ENCODE data around the gene SPACA6. TPM values are rescaled to one million over a fixed set of nuclear protein-coding genes. Genes with fewer than 3 reads are reported as not detected.

Gene SPACA6
- polyA plus RNA-seq, 1 donor (not counting 4 experiments of a cell fraction or from before 2014, with no cell fraction given), result 4.3 TPM

DNA sequence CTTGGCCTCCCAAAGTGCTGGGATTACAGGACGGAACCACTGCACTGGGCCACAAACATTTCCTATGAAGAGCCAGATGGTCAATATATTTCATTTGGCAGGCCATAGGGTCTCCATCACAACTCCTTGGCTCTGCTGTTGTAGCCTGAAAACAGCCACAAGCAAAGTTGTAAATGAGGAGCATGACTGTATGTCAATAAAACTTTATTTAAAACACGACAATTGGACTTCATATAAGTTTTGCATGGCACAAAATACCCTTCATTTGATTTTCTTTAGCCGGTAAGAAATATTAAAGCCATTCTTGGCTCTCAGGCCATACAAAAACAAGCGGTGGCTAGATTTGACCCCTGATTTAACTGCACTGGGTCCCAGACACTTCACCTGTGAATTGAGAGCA lies 61.6 kb downstream of the SPACA6 start:
- Histone ChIP-seq H3K9me3 (ENCODE audit: control insufficient read depth, low read depth, low read length) (no peaks in the 10 kb centered on the region), H3K4me2 (ENCODE audit: control insufficient read depth, extremely low read depth, insufficient read depth, low read depth, low read length) (no peak overlapping the region), H3K9me1 (ENCODE audit: control insufficient read depth, extremely low read depth, insufficient read depth, low read length) (no peaks in the 10 kb centered on the region), H3K9ac (ENCODE audit: control insufficient read depth, extremely low read depth, insufficient read depth, low read length) (no peak overlapping the region), H3K79me2 (ENCODE audit: control insufficient read depth, insufficient read depth, low read length) (no peaks in the 10 kb centered on the region), H2AFZ (ENCODE audit: control insufficient read depth, low read length) (no peak overlapping the region), H4K20me1 (ENCODE audit: control insufficient read depth, extremely low read depth, insufficient read depth, low read length) (no peaks in the 10 kb centered on the region), H3K36me3 (ENCODE audit: control insufficient read depth in 2 of 2, extremely low read depth in 1 of 2, insufficient read depth in 2 of 2, low read length in 2 of 2) (no peaks in the 10 kb centered on the region), H3K4me1 (ENCODE audit: control insufficient read depth, extremely low read depth, insufficient read depth, low read length) (peaks cover 6% of the 10 kb centered on the region), H3K4me3 (ENCODE audit: control insufficient read depth in 2 of 3, extremely low read depth in 1 of 3, insufficient read depth in 2 of 3, low read depth in 1 of 3, low read length in 3 of 3) (no peak overlapping the region), H3K27ac (ENCODE audit: control insufficient read depth, insufficient read depth, low read length) (no peak overlapping the region), H3K27me3 (ENCODE audit: control insufficient read depth, extremely low read depth, insufficient read depth, low read length) (no peaks in the 10 kb centered on the region)
- no peak for DNase-seq (ENCODE audit: low read depth, low spot score)
- FAIRE-seq, result no peak
- dilution Hi-C loops (cut with MboI; ENCODE audit: extremely low pct_ligation_motif_present, low sequenced_read_pairs), result no loop called here
- TF ChIP-seq EZH2 (IDR thresholded peaks at IDR 0.05; ENCODE audit: low read length), result no peak
- TF ChIP-seq, protein P1, sequence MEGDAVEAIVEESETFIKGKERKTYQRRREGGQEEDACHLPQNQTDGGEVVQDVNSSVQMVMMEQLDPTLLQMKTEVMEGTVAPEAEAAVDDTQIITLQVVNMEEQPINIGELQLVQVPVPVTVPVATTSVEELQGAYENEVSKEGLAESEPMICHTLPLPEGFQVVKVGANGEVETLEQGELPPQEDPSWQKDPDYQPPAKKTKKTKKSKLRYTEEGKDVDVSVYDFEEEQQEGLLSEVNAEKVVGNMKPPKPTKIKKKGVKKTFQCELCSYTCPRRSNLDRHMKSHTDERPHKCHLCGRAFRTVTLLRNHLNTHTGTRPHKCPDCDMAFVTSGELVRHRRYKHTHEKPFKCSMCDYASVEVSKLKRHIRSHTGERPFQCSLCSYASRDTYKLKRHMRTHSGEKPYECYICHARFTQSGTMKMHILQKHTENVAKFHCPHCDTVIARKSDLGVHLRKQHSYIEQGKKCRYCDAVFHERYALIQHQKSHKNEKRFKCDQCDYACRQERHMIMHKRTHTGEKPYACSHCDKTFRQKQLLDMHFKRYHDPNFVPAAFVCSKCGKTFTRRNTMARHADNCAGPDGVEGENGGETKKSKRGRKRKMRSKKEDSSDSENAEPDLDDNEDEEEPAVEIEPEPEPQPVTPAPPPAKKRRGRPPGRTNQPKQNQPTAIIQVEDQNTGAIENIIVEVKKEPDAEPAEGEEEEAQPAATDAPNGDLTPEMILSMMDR (optimal IDR thresholded peaks at IDR 0.05 in 1 of 3, IDR thresholded peaks at IDR 0.05 in 1 of 3, conservative IDR thresholded peaks at IDR 0.05 in 1 of 3; ENCODE audit: extremely low read depth in 1 of 3, insufficient read depth in 2 of 3, low read length in 3 of 3), result no peak

Small RNA genes within 50 kb of the gene (small RNA-seq; reads per million reads assigned to genes)
- gene AC018755.2 (ENCODE audit: insufficient read length in 3 of 3, low read depth in 3 of 3, low replicate concordance in 1 of 3) (0 reads per million in 3 experiments), gene MIR125A (ENCODE audit: insufficient read length in 3 of 3, low read depth in 3 of 3, low replicate concordance in 1 of 3) (0 reads per million in 3 experiments), gene MIR99B (ENCODE audit: insufficient read length in 3 of 3, low read depth in 3 of 3, low replicate concordance in 1 of 3) (0 to 0.33 (median 0) reads per million in 3 experiments), gene MIRLET7E (ENCODE audit: insufficient read length in 3 of 3, low read depth in 3 of 3, low replicate concordance in 1 of 3) (0 reads per million in 3 experiments)

Other genes starting within 250 kb of the SPACA6 start
- not detected in 3 replicates for gene SIGLEC8, start 234.9 kb upstream of the SPACA6 start, polyA plus RNA-seq
- gene CEACAM18, start 214.8 kb upstream of the SPACA6 start, polyA plus RNA-seq, result not detected in 3 replicates
- not detected in 3 replicates for gene SIGLEC12, start 191.5 kb upstream of the SPACA6 start, polyA plus RNA-seq
- not detected in 3 replicates for gene SIGLEC6, start 161.7 kb upstream of the SPACA6 start, polyA plus RNA-seq
- gene ZNF175, start 122.0 kb upstream of the SPACA6 start, polyA plus RNA-seq, result 2.3 to 3.8 TPM (median 3.2 TPM) in 3 replicates
- gene SIGLEC5, start 62.9 kb upstream of the SPACA6 start, polyA plus RNA-seq, result not detected in 3 replicates
- gene SIGLEC14, start 46.5 kb upstream of the SPACA6 start, polyA plus RNA-seq, result not detected in 3 replicates
- 0.33 to 5.0 TPM (median 0.56 TPM) in 3 replicates for gene HAS1, start 30.7 kb downstream of the SPACA6 start, polyA plus RNA-seq
- 2.4 to 7.7 TPM (median 3.0 TPM) in 3 replicates for gene FPR1, start 58.5 kb downstream of the SPACA6 start, polyA plus RNA-seq
- gene FPR2, start 67.8 kb downstream of the SPACA6 start, polyA plus RNA-seq, result 0.03 to 0.06 TPM (median 0.05 TPM) in 3 replicates
- not detected in 3 replicates for gene FPR3, start 101.8 kb downstream of the SPACA6 start, polyA plus RNA-seq
- gene ZNF577, start 194.6 kb downstream of the SPACA6 start, polyA plus RNA-seq, result 6.6 to 12.8 TPM (median 10.4 TPM) in 3 replicates
- 5.4 to 6.5 TPM (median 6.0 TPM) in 3 replicates for gene ZNF649, start 211.7 kb downstream of the SPACA6 start, polyA plus RNA-seq
- 3.9 to 6.6 TPM (median 4.9 TPM) in 3 replicates for gene ZNF613, start 234.1 kb downstream of the SPACA6 start, polyA plus RNA-seq

Measured in keratinocyte (primary cell).